Neural progenitor cell (in vitro differentiated cells): ENCODE results near the gene ZMYND8. TPM values are rescaled to one million over a fixed set of nuclear protein-coding genes. Genes with fewer than 3 reads are reported as not detected.
"Not testable (repeated sequence)": the region's sequence is repeated elsewhere in the genome, so short reads cannot be mapped to it uniquely, and the experiment has no call there.

Experiments
- DNase-seq: peaks from one replicate; pipeline ENCODE4 v3.0.0-alpha.2; 2016; ENCODE audit warnings: low spot score
- H2AFZ ChIP-seq: fragments of 200-600 bp; sonication (generic); replicated peaks from 2 replicates; pipeline ENCODE4 v1.6.1; 2016; ENCODE audit warnings: antibody characterized with exemption
- H3F3A ChIP-seq: fragments of 200-600 bp; sonication (generic); 2 replicates; pipeline ENCODE4 v1.6.1; 2016; ENCODE audit warnings: antibody characterized with exemption, low read depth
- H3K27ac ChIP-seq: fragments of 200-600 bp; sonication (generic); 2 replicates; pipeline ENCODE4 v1.5.1; 2016; ENCODE audit warnings: mild to moderate bottlenecking
- H3K27me3 ChIP-seq: fragments of 200-600 bp; sonication (generic); 2 replicates; pipeline ENCODE4 v1.6.1; 2016; ENCODE audit warnings: mild to moderate bottlenecking, moderate library complexity
- H3K36me3 ChIP-seq: fragments of 200-600 bp; sonication (generic); 2 replicates; pipeline ENCODE4 v1.5.1; 2016
- H3K4me1 ChIP-seq: fragments of 200-600 bp; sonication (generic); 2 replicates; pipeline ENCODE4 v1.6.1; 2016; ENCODE audit warnings: mixed run types
- H3K4me2 ChIP-seq: fragments of 200-600 bp; sonication (generic); 2 replicates; pipeline ENCODE4 v1.6.1; 2016
- H3K4me3 ChIP-seq: fragments of 200-600 bp; sonication (generic); 2 replicates; pipeline ENCODE4 v1.5.1; 2016
- H3K79me2 ChIP-seq: fragments of 200-600 bp; sonication (generic); 2 replicates; pipeline ENCODE4 v1.6.1; 2016; ENCODE audit warnings: low read depth
- H3K9ac ChIP-seq: fragments of 200-600 bp; sonication (generic); 2 replicates; pipeline ENCODE4 v1.6.1; 2016
- H3K9me3 ChIP-seq: fragments of 200-600 bp; sonication (generic); 2 replicates; pipeline ENCODE4 v1.5.1; 2016; ENCODE audit warnings: low read depth
- H4K20me1 ChIP-seq: fragments of 200-600 bp; sonication (generic); 2 replicates; pipeline ENCODE4 v1.6.1; 2016; ENCODE audit warnings: low read depth
- H3K27ac Mint-ChIP-seq: 3 replicates; pipeline ENCODE4 v1.8.0; 2021; ENCODE audit warnings: mixed read lengths
- H3K27me3 Mint-ChIP-seq: 2 replicates; pipeline ENCODE4 v1.8.0; 2022; ENCODE audit warnings: low read depth, mild to moderate bottlenecking, inconsistent platforms, moderate library complexity, mixed read lengths; ENCODE audit not compliant: insufficient read depth
- H3K36me3 Mint-ChIP-seq: 3 replicates; pipeline ENCODE4 v1.8.0; 2021; ENCODE audit warnings: mixed read lengths
- H3K4me1 Mint-ChIP-seq: 3 replicates; pipeline ENCODE4 v1.8.0; 2021; ENCODE audit warnings: mixed read lengths
- H3K4me3 Mint-ChIP-seq: 3 replicates; pipeline ENCODE4 v1.8.0; 2021; ENCODE audit warnings: mild to moderate bottlenecking, moderate library complexity, mixed read lengths
- H3K9me3 Mint-ChIP-seq: 3 replicates; pipeline ENCODE4 v1.8.0; 2020; ENCODE audit warnings: mixed read lengths
- EZH2 ChIP-seq: fragments of 200-600 bp; sonication (generic); IDR thresholded peaks from 2 replicates; pipeline ENCODE4 v1.6.1; 2017; ENCODE audit warnings: antibody characterized with exemption, mild to moderate bottlenecking, moderate library complexity
- EZH2phosphoT487 ChIP-seq: fragments of 200-600 bp; sonication (generic); IDR thresholded peaks from 2 replicates; pipeline ENCODE4 v1.6.1; 2017; ENCODE audit warnings: antibody characterized with exemption
- total RNA-seq: library from RNA; depleted of rRNA; stranded (reverse); fragments of >200 nt; gene quantifications from 2 replicates; pipeline ENCODE4 v1.2.3, GENCODE V29; 2015; ENCODE audit warnings: low replicate concordance
- TF ChIP-seq, protein P1 (sequence below): fragments of 200-600 bp; sonication (generic); IDR thresholded peaks from 2 replicates; pipeline ENCODE4 v1.5.1; 2017; ENCODE audit warnings: antibody characterized with exemption, mild to moderate bottlenecking

The ZMYND8 gene
- total RNA-seq, 1 donor from 2014 or later, result 59.4 TPM

DNA sequence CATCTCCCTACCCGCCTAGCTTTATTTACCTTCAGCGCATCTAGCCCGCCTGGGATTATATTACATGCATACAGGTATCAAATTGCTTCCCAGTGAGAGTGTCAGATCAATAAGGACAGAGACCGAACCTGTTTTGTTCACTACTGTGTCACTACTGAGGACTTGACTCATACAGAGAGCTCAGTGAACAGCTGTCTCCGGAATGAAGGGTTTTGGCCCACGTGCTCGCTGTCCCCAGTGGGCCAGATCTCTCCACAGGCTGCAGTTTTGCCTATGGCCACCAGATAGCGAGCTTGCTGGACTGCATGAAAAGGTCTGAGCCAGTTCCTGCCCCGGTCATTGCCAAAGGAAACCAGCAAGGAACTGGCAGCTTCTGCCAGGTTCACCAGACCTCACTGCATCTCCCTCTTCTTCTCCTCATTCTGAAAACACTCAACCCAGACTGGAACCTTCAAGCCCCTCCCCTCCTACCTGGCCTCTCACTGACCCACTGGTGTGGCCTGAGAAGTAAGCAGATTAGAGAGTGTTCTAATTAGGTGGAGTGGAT is 150.8 kb downstream of the ZMYND8 start:
- Histone ChIP-seq H3K4me1 (peaks cover 15% of the 10 kb centered on the region), H3K27me3 (no peaks in the 10 kb centered on the region), H3K9ac (no peak overlapping the region), H3K9me3 (no peaks in the 10 kb centered on the region), H3K79me2 (no peaks in the 10 kb centered on the region), H3K4me3 (no peak overlapping the region), H4K20me1 (peaks cover 34% of the 10 kb centered on the region), H2AFZ (no peak overlapping the region), H3K36me3 (peaks cover 10% of the 10 kb centered on the region), H3K4me2 (no peak overlapping the region), H3K27ac (no peak overlapping the region), H3F3A (peaks cover 47% of the 10 kb centered on the region)
- Mint-ChIP-seq H3K9me3 (no peaks in the 10 kb centered on the region), H3K27me3 (peaks cover 2% of the 10 kb centered on the region), H3K27ac (peak overlapping the region; percentile 36), H3K4me3 (no peak overlapping the region), H3K36me3 (peaks cover 21% of the 10 kb centered on the region), H3K4me1 (peaks cover 23% of the 10 kb centered on the region)
- TF ChIP-seq, protein P1, sequence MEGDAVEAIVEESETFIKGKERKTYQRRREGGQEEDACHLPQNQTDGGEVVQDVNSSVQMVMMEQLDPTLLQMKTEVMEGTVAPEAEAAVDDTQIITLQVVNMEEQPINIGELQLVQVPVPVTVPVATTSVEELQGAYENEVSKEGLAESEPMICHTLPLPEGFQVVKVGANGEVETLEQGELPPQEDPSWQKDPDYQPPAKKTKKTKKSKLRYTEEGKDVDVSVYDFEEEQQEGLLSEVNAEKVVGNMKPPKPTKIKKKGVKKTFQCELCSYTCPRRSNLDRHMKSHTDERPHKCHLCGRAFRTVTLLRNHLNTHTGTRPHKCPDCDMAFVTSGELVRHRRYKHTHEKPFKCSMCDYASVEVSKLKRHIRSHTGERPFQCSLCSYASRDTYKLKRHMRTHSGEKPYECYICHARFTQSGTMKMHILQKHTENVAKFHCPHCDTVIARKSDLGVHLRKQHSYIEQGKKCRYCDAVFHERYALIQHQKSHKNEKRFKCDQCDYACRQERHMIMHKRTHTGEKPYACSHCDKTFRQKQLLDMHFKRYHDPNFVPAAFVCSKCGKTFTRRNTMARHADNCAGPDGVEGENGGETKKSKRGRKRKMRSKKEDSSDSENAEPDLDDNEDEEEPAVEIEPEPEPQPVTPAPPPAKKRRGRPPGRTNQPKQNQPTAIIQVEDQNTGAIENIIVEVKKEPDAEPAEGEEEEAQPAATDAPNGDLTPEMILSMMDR, result peak; percentile 50
- no peak for TF ChIP-seq EZH2phosphoT487
- DNase-seq, result peak; percentile 45

DNA sequence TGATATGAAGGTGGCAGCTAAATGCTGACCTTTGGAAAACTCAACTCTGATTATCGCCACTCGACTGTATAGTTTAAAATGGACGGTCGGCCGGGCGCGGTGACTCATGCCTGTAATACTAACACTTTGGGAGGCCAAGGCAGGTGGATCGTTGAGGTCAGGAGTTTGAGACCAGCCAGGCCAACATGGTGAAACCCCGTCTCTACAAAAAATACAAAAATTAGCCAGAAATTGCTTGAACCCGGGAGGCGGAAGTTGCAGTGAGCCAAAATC is 151.7 kb downstream of the ZMYND8 start:
- H3K9me3 Mint-ChIP-seq, H3K4me2 ChIP-seq, H3K9me3 ChIP-seq, H3K27ac Mint-ChIP-seq, H2AFZ ChIP-seq, H3K27me3 Mint-ChIP-seq, H3K9ac ChIP-seq, DNase-seq, H3K79me2 ChIP-seq, H3K27me3 ChIP-seq, H3K27ac ChIP-seq, H3K4me3 Mint-ChIP-seq, H3K36me3 ChIP-seq, H3K4me3 ChIP-seq: not testable (repeated sequence)
- Histone ChIP-seq H3K4me1 (peaks cover 15% of the 10 kb centered on the region), H3F3A (peaks cover 43% of the 10 kb centered on the region), H4K20me1 (peaks cover 30% of the 10 kb centered on the region)
- peaks cover 23% of the 10 kb centered on the region for H3K4me1 Mint-ChIP-seq
- peaks cover 17% of the 10 kb centered on the region for H3K36me3 Mint-ChIP-seq

DNA sequence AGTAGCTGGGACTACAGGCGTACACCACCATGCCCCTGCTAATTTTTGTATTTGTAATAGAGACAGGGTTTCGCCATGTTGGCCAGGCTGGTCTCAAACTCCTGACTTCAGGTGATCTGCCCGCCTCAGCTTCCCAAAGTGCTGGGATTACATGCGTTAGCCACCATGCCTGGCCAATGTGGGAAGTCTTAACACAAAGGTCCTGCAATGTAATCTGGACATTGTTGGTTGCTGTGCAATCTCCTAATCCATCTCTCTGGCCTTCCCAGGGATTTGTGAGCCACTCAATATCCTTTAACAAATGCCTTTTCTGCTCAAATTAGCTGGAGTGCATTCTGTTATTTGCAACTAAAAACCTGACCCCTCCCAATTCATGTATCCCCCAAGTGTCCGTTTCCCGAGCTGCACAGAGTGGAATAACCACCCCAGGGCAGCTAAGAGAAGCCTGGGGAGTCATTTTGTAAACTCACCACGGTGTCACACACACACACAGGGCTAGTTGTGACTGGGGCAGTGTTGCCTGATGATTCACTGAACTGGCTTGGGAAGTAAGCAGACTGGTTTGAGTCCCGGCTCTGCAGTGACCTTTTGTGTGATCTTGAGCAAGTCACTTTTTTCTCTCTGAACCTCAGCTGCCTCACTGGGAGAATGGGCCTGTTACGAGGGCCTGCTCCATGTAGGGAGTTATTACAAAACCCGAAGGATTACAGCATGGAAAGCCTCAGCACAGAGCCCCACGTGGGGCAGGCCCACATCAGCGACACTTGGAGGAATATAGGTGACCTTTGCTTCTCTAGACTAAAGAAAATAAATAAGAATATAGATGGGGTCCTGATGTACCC is 152.3 kb downstream of the ZMYND8 start:
- H3K27ac ChIP-seq, result no peak overlapping the region
- Mint-ChIP-seq H3K4me1 (peaks cover 23% of the 10 kb centered on the region), H3K27me3 (peaks cover 6% of the 10 kb centered on the region), H3K4me3 (no peak overlapping the region), H3K36me3 (peaks cover 11% of the 10 kb centered on the region), H3K9me3 (no peaks in the 10 kb centered on the region), H3K27ac (no peak overlapping the region)
- no peaks in the 10 kb centered on the region for H3K9me3 ChIP-seq
- TF ChIP-seq, protein P1, result no peak
- TF ChIP-seq EZH2phosphoT487, result no peak
- no peak for TF ChIP-seq EZH2
- no peaks in the 10 kb centered on the region for H3K79me2 ChIP-seq
- H3K27me3 ChIP-seq, result no peaks in the 10 kb centered on the region
- no peak for DNase-seq
- peaks cover 38% of the 10 kb centered on the region for H3F3A ChIP-seq
- H3K9ac ChIP-seq, result no peak overlapping the region
- H2AFZ ChIP-seq, result no peak overlapping the region
- no peak overlapping the region for H3K4me3 ChIP-seq
- peaks cover 15% of the 10 kb centered on the region for H3K4me1 ChIP-seq
- peaks cover 30% of the 10 kb centered on the region for H4K20me1 ChIP-seq
- peaks cover under 1% of the 10 kb centered on the region for H3K36me3 ChIP-seq
- H3K4me2 ChIP-seq, result no peak overlapping the region
